GM12801 (cell line): Measurements from ENCODE around the gene RRAGB.

Experiments
- CTCF ChIP-seq: IDR thresholded peaks from one replicate; pipeline ENCODE4 v1.5.1; 2011; ENCODE audit warnings: control low read depth; ENCODE audit not compliant: insufficient read length; ENCODE audit errors: extremely low read depth

RRAGB gene

GRCh38 chrX:55710701-55711100, 6.8 kb upstream of the RRAGB start:
- no peak for TF ChIP-seq CTCF

GRCh38 chrX:55713631-55714030, 3.9 kb upstream of the RRAGB start:
- TF ChIP-seq CTCF, result no peak

GRCh38 chrX:55714161-55714560, 3.4 kb upstream of the RRAGB start:
- no peak for TF ChIP-seq CTCF

- TF ChIP-seq CTCF, result no peak
Measured at GRCh38 chrX:55715847-55716246, 1.7 kb upstream of the RRAGB start.

GRCh38 chrX:55716937-55717336, 612 bp upstream of the RRAGB start:
- TF ChIP-seq CTCF, result no peak

GRCh38 chrX:55731826-55732225, 14.3 kb downstream of the RRAGB start:
- TF ChIP-seq CTCF, result no peak

- no peak for TF ChIP-seq CTCF
Measured at GRCh38 chrX:55738969-55739368, 21.4 kb downstream of the RRAGB start.

GRCh38 chrX:55742649-55743048, 25.1 kb downstream of the RRAGB start:
- TF ChIP-seq CTCF, result no peak
